Inflammatory macrophage treated with lipopolysaccharide for 1 hour (primary cell): Measurements from ENCODE around the gene SRC.

Source experiments
- DNase-seq, 2 donors: peaks; one replicate each; pipeline ENCODE4 v3.0.0-alpha.2; 2020 to 2022

The SRC gene

DNA sequence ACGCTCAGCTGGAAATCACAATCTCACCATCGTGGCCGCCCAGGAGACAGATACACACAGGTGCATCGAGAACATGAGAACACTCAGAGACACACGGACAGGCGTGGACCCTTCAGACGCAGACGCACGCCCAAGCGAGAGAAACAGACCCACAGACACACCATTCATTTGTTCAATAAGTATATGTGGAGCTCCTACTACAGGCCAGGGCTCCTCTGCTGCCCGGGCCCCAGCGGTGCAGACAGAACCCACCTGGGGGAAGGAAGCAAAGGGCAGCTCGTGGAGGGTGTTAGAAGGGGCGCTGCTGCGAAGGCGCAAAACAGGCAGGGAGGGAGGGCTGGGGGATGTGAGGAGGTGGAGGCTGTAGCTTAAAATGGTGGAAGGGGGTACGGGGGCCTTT lies 39.2 kb downstream of the SRC start:
- no peak for DNase-seq

DNA sequence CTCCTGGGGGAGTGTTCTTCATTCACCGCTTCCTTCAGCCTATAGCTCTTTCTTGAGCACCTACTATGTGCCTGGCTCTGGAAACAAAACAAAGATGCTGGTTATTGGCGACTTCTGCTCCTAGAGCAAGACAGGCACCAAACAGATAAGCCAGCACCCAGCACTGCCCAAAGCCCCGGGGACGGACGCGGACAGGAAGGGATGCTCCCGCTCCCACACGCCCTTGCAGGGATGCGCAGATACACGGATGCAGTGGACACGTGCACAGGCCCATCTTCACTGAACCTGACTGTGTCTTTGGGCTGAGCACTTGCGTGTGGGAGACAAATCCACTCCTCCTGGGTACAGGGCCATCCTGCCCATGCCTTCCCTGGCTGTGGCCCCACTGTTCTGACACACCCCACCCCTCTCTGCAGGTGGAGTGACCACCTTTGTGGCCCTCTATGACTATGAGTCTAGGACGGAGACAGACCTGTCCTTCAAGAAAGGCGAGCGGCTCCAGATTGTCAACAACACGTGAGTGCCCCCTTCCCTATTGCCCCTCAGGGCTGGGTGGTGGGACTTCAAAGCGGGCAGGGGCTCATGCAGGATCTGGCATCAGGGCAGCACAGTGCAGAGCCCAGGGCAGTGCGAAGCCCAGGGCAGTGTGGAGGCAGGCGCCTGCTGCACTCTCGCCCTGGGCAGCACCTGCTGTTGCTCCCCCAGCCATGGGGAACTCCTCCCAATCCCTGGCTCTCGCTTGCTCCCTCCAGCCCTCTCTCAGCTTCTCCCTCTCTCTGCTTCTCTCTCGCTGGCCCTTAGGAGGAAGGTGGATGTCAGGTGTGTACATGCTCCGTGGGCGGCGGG lies 39.9 kb downstream of the SRC start:
- DNase-seq: no peak

DNA sequence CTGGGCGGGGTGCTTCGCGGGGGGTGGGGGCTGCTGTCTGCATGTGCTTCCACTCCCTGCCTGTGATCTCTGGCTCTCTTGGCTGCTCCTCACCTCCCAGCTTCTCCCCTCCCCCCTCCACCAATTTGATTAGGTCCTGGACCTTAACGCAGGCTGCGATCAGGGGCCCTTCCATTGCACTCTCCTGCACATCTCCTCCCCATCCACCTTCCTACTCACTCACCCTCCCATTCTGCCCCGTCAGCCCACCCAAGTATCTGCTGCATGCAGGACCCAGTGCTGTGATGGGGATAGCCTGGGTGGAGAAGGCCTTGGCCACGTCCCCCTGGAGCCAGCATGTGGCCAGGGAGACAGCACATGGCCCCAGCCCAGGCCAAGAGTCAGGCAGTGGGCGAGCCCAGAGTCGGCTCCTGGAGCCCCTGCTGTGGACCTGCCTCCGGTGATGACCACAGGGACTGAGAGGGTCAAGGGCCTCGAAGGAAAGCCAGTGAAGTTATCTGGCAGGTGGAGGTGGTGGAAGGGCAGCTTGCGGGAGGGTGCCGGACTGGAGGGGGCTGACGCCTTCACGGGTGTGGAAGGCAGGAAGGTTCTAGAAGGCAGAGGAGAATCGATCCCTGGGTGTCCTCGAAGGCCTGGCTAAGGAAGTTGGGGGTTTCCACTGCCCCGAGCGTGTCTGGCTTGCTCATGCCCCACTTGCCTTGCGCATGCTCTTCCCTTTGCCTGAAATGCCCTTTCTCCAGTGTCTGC lies 40.7 kb downstream of the SRC start:
- peak; percentile 63 to 82 for DNase-seq

- DNase-seq: no peak
These were observed 41.8 kb downstream of the SRC start for GRCh38 chr20:37387519-37388269.

GRCh38 chr20:37388831-37389230 lies 42.9 kb downstream of the SRC start:
- DNase-seq: no peak

DNA sequence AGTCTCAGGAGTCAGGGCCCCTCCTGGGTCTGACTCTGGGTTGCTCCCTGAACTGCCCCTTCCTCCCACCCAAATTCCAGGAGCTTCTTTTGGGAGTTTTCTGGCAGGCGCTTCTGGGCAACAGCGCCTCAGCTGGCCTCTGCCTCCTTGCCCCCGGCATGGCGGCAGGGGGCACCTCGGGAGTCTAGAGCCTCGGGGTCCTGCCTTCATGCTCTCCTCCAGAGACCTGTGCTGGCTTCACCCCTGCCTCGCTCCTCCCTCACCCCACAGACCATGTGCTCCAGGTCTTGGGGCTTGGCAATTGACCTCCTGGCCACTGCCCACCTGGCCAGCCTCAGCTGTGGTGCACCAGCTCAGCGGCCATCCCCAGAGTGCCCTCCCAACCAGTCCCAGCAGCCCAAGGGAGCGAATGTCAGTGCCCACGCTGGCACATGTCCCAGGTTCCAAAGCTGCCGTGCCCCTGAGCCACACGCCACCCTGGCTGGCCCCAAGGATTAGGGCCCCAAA lies 43.4 kb downstream of the SRC start:
- no peak for DNase-seq

DNA sequence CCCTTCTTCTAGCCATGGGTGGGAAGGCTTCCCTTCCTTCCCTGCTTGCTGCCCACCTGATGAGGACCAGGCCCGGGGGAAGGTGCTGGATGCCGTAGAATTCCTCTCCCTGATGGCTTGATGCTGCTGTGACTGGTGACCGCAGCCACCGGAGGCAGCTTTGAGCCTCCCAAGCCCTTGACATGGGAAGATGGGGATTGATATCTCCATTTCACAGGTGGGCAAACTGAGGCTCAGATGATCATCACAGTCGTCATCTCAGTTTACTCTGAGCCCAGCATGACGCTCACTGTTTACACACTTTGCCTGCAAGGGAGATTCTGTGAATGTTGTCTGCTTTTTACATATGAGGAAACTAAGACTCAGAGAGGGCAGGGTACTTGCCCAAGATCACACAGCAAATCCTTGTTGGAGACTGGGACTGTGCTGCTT lies 43.9 kb downstream of the SRC start:
- DNase-seq: no peak

- DNase-seq: no peak
These were observed 44.6 kb downstream of the SRC start for GRCh38 chr20:37390503-37390890.

DNA sequence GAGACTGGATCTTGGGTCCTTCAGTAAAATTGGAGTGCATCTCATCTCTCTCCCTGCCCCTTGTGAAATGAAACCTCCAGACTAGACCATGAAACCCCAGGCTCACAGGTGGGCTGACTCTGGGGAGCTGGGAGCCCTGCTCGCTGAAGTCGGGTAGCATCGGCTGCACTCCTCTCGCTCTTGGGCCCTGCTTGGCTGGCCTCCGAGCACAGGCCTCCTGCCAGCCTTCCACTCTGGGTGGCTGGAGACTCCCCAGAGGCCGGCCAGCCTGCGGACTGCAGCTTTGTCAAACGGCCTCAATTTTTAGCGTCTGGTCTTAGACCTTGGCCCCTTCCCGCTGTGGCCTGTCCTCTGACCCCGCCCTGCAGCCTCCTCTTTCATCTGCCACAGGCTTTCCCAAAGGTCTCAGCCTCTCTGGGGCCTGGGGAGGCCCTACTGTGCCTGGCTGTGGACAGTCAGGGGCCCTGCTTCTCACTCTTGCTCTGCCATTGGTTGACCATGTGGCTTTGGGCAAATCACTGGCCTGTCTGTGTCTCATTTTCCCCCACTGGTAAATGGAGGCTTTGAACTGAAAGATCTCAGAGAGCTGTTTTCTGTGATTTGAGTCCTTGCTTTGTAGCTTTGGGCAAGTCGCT lies 45.1 kb downstream of the SRC start:
- no peak for DNase-seq

DNA sequence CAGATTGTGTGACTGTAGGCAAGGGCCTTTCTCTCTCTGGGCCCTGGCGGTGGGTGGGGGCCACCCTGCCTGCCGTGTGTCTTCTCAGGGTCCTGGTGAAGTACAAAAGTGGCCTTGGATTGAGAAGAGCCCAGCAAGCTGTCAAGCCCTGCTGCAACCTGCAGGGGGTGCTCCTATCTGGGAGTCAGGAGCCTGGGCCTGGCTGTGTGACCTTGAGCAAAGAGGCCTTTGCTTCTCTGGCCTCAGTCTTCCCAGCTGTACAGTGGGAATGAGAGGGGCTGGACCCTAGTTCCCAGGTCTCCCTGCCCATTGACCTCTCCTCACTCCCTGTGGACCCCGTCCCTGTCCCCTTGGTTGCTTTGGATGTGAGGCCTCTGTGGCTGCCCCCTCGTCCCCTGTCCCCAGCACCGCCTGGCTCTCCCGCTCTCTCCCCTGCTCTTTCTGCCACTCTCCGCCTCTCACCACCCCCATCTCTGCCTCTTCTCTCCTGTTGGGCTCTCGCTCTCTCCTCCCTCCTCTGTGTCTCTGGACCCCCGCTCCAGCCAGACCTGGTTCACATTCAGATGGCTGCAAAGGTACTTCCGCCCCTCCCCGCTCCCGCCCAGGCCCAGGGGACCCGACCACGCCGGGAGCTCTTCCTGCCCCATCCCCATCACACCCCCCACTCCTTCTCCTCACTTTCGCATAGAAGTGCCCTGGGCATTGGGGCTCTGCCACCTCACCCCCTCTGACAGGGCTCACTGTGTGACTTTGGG lies 46.7 kb downstream of the SRC start:
- DNase-seq: no peak

DNA sequence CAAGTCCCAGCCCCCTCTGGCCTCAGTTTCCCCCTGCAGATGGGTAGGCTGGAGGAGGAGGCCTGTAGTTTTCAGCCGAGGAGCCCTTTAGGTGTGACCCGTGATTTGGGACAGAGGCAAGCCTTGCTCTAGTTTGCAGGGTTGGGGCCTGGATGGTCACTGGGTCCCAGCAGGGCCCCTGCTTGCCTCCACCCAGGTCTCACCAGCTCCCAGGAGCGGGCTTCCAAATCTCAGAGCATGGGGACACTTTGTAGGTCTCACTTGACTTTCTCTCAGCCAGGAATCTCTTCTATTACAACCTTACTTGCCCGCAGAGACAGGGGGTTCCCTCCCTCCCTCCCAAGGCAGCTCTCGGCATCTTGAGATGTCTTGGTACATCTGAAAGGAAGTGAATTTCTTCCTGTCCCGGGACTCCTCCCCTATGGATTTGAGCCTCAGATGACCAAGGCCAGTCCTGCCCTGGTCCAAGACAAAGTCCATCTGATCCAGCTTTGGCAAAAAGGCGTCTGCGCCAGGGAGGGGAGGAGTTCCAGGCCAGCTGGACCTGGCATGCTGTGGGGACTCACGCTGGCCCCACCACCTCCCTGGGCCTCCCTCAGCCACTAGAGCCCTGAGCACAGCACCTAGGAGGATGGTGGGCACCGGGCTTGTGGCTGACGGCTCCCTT lies 47.4 kb downstream of the SRC start:
- DNase-seq: no peak

- no peak for DNase-seq
These were observed 48.1 kb downstream of the SRC start for GRCh38 chr20:37393863-37394542.

DNA sequence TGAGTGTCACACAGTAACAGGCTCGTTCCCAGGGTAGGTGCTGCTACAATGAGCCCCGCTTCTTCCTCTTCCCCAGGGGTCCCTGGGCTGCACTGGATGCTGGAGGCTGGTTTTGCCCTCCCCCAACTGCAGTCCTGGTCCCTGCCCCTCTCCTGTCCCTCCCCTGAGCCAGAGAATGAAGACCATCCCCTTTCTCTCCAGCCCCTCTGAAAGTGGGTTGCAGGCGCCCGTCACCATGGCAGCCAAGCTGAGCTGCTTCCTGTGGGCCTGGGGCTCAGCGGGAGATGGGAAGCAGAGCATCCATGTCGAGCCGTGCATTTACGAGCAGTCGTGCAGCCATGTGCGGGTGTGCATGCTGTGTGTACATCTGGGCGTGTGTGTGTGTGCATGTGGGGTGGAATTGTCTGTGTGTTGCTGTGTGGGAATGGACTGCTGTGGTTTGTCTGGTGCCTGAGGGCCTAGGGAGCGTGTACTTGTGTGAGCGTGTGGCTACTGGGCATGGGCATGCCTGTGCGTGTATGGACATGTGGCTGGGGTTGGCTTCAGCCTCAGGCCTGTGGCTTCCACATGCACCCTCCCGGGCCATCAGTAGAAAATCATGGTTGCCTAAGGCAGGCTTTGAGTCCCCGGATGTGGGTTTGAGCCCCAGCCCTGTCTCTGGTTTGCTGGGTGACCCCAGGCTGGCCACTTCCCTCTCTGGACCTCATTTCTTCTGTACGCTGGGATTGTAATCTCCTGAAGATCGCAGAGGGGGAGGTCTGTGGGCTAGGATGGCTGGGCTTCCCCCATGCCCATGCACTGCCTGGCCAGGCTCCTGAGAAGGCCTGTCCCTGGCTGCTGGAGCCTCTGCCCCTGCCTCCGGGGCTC lies 48.8 kb downstream of the SRC start:
- no peak for DNase-seq

DNA sequence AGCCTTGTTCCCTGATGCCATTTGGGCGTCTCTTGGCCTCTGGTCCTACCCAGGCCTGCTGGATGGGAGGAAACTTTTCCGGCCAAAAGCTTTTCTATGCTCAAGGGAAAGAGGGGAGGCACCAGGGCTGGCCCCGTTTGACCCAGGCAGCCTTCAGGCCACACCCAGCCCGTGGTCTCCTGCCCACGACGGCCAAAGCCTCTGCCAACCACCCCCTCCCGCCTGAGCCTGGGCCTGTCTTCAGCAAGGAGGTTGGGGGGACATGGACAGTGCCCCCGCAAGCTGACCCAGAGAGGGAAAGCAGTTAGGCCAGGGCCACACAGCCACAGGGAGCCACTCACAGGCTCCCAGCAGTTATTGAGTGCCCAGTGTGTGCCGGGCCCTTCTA lies 49.5 kb downstream of the SRC start:
- DNase-seq: no peak

DNA sequence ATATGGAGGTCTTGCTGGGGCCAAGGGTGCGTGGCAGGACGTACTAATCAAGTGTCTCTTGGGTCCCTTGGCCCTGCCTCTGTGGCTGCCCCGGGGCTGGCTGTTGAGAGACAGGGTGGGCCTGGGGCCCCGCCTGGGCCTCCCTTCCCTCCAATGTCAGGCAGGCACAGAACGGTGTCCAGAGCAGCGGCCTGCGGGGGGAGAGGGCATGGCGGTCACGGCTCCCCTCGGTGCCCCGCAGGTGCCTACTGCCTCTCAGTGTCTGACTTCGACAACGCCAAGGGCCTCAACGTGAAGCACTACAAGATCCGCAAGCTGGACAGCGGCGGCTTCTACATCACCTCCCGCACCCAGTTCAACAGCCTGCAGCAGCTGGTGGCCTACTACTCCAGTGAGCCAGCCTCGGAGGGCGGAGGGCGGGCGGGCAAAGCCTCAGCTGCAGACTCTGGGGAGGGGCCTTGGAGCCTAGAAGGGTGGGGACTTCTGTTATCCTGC lies 50.0 kb downstream of the SRC start:
- DNase-seq: no peak

GRCh38 chr20:37396416-37397075 lies 50.6 kb downstream of the SRC start:
- no peak for DNase-seq

DNA sequence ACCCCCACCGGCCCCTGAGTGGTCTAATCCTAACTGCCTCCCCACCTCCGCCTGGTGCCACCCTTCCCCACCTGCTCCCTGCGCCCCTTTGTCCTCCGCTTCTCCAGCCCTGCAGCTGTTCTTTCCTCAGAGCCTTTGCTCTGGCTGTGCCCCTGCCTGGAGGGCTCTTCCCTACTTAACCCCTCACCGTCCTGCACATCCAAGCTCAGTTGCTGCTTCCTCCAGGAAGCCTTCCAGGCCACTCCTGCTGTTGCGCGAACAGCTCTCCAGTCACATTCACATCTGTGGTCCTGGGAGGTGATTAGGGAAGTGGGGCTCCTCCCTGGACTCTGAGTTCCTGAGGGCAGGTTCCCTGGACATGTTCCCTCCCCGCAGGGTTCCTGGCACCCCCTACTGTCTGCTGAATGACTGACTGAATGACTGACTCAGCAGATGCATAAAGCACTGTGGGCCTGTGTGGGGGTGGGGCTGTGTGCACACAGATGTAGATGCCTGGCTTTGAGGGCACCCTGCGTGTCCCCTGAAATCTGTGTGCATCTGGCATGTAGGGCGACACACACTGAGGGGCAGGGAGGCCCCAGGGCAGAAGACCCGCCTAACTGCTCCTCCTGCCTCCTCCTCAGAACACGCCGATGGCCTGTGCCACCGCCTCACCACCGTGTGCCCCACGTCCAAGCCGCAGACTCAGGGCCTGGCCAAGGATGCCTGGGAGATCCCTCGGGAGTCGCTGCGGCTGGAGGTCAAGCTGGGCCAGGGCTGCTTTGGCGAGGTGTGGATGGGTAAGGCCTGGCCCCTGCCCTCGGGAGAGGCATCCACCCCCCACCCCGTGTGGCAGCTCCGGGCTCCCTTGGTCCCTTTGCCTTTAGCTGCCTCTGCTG lies 51.4 kb downstream of the SRC start:
- no peak for DNase-seq
